Esophagus muscularis mucosa (tissue), 3 donors: Measurements from ENCODE around the gene RPS3.

ENCODE experiments used
- CTCF ChIP-seq, 3 experiments: fragments of 200-600 bp in 2 of 3; fragments of 450-650 bp in 1 of 3; sonication (generic) in 2 of 3; IDR thresholded peaks; one replicate each; pipeline ENCODE4 v1.5.1; 2017 to 2019; ENCODE audit warnings: antibody characterized with exemption in 3 of 3, mild to moderate bottlenecking in 2 of 3, moderate library complexity in 1 of 3
- POLR2A ChIP-seq: fragments of 450-650 bp; IDR thresholded peaks from one replicate; pipeline ENCODE4 v1.6.1; 2017; ENCODE audit warnings: antibody characterized with exemption, moderate library complexity, mild to moderate bottlenecking, low read depth

DNA sequence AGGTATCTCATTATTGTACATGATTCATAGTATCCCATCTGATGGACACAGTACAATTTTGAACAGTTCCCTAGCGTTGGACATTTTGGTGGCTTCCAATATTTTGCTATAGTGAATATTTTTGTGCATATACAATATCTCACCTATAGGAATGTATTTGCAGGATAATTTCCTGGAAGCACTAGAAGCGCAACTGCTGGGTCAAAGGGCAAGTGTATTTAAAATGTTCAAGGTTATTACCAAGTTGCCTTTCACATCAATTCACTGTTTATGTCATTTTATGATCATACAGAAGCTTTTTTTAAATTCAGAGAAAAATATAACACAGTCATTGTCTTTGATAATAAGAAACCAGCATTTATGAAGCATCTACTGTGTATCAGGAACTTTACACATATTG lies 19.1 kb upstream of the RPS3 start:
- no peak for TF ChIP-seq CTCF (IDR thresholded peaks at IDR 0.05)
- TF ChIP-seq POLR2A, result no peak
